ENCODE results near the gene DIAPH3.
"Not testable (repeated sequence)": the region's sequence is repeated elsewhere in the genome, so short reads cannot be mapped to it uniquely, and the experiment has no call there.

The DIAPH3 gene

GRCh38 chr13:60163478-60164233, at the start of gene DIAPH3:
TSS of gene DIAPH3 (minus strand) at chr13:60163928. CDS start at chr13:60163766, 162 bp downstream.
- DNase-seq, result peak; percentile 91

GRCh38 chr13:60213236-60213744, 49.6 kb upstream of the DIAPH3 start:
- DNase-seq, result no peak

- DNase-seq, result no peak
These were observed 47.8 kb upstream of the DIAPH3 start for GRCh38 chr13:60211548-60211947.

GRCh38 chr13:60210510-60211330, 47.0 kb upstream of the DIAPH3 start:
- no peak for DNase-seq

- DNase-seq, result not testable (repeated sequence)
These were observed 41.8 kb upstream of the DIAPH3 start for GRCh38 chr13:60205499-60205898.

- DNase-seq, result no peak
These were observed 37.6 kb upstream of the DIAPH3 start for GRCh38 chr13:60201286-60201685.

- not testable (repeated sequence) for DNase-seq
These were observed 32.2 kb upstream of the DIAPH3 start for GRCh38 chr13:60195893-60196292.

- no peak for DNase-seq
These were observed 19.2 kb upstream of the DIAPH3 start for GRCh38 chr13:60182907-60183306.

- DNase-seq, result peak; percentile 54
These were observed 14.6 kb upstream of the DIAPH3 start for GRCh38 chr13:60178327-60178726.

- DNase-seq, result no peak
These were observed 11.8 kb upstream of the DIAPH3 start for GRCh38 chr13:60175571-60175970.

GRCh38 chr13:60174113-60174512, 10.4 kb upstream of the DIAPH3 start:
- DNase-seq, result no peak

- no peak for DNase-seq
These were observed 8.4 kb upstream of the DIAPH3 start for GRCh38 chr13:60172111-60172510.

- DNase-seq, result no peak
These were observed 6.7 kb upstream of the DIAPH3 start for GRCh38 chr13:60170414-60170813.

- no peak for DNase-seq
These were observed 5.7 kb upstream of the DIAPH3 start for GRCh38 chr13:60169239-60170031.

- DNase-seq, result no peak
These were observed 3.4 kb upstream of the DIAPH3 start for GRCh38 chr13:60167121-60167520.

- no peak for DNase-seq
These were observed 1.8 kb upstream of the DIAPH3 start for GRCh38 chr13:60165391-60166099.

- DNase-seq, result no peak
These were observed 634 bp upstream of the DIAPH3 start for GRCh38 chr13:60164234-60164889.

- DNase-seq, result no peak
These were observed 1.6 kb downstream of the DIAPH3 start for GRCh38 chr13:60162096-60162495.

- DNase-seq, result no peak
These were observed 5.4 kb downstream of the DIAPH3 start for GRCh38 chr13:60158321-60158801.

GRCh38 chr13:60155978-60156377, 7.8 kb downstream of the DIAPH3 start:
- DNase-seq, result no peak

- no peak for DNase-seq
These were observed 10.8 kb downstream of the DIAPH3 start for GRCh38 chr13:60152904-60153303.

- no peak for DNase-seq
These were observed 11.6 kb downstream of the DIAPH3 start for GRCh38 chr13:60152114-60152513.
